GM19351 (cell line): ENCODE results near the gene RNF220.
"Not testable (repeated sequence)": the region's sequence is repeated elsewhere in the genome, so short reads cannot be mapped to it uniquely, and the experiment has no call there.

ENCODE experiments used
- ATAC-seq: cut with Tn5 transposase; IDR thresholded peaks from one replicate; pipeline ENCODE4 v1.9.1; 2021; ENCODE audit warnings: mild to moderate bottlenecking, moderate library complexity; ENCODE audit not compliant: unreplicated experiment

RNF220 gene

GRCh38 chr1:44485934-44486460 is 80.9 kb downstream of the RNF220 start:
- ATAC-seq, result no peak

- no peak for ATAC-seq
These were observed 84.4 kb downstream of the RNF220 start for GRCh38 chr1:44489481-44489880.

- ATAC-seq, result no peak
These were observed 91.6 kb downstream of the RNF220 start for GRCh38 chr1:44496541-44497171.

GRCh38 chr1:44497422-44498170 is 92.5 kb downstream of the RNF220 start:
- ATAC-seq, result no peak

GRCh38 chr1:44499306-44499705 is 94.3 kb downstream of the RNF220 start:
- no peak for ATAC-seq

- ATAC-seq, result no peak
These were observed 95.4 kb downstream of the RNF220 start for GRCh38 chr1:44500181-44501046.

- no peak for ATAC-seq
These were observed 96.2 kb downstream of the RNF220 start for GRCh38 chr1:44501047-44501890.

GRCh38 chr1:44502823-44503222 is 97.8 kb downstream of the RNF220 start:
- ATAC-seq, result not testable (repeated sequence)

- ATAC-seq, result no peak
These were observed 98.6 kb downstream of the RNF220 start for GRCh38 chr1:44503625-44504024.

GRCh38 chr1:44505210-44505993 is 100.3 kb downstream of the RNF220 start:
- no peak for ATAC-seq

GRCh38 chr1:44507490-44508396 is 102.7 kb downstream of the RNF220 start:
- ATAC-seq, result no peak

GRCh38 chr1:44508397-44508745 is 103.3 kb downstream of the RNF220 start:
- no peak for ATAC-seq

- no peak for ATAC-seq
These were observed 106.3 kb downstream of the RNF220 start for GRCh38 chr1:44511363-44511762.

GRCh38 chr1:44511769-44512168 is 106.7 kb downstream of the RNF220 start:
- ATAC-seq, result no peak

- no peak for ATAC-seq
These were observed 107.3 kb downstream of the RNF220 start for GRCh38 chr1:44512313-44512885.

- ATAC-seq, result no peak
These were observed 108.1 kb downstream of the RNF220 start for GRCh38 chr1:44513111-44513510.

- no peak for ATAC-seq
These were observed 109.6 kb downstream of the RNF220 start for GRCh38 chr1:44514673-44515072.

GRCh38 chr1:44515416-44515815 is 110.4 kb downstream of the RNF220 start:
- ATAC-seq, result no peak
